NCI-H1048 (cell line): ENCODE measurements around the gene VIPR1.

ENCODE experiments used
- DNase-seq: peaks from one replicate; lab custom pipeline; 2025; lab: John Stamatoyannopoulos, UW

VIPR1 gene

GRCh38 chr3:42502429-42503250 is at the start of gene VIPR1:
Gene VIPR1 (plus strand): TSS chr3:42502643. CDS start chr3:42502736, 93 bp downstream.
- no peak for DNase-seq

GRCh38 chr3:42456211-42456610 is 46.2 kb upstream of the VIPR1 start:
- no peak for DNase-seq

GRCh38 chr3:42459151-42459550 is 43.3 kb upstream of the VIPR1 start:
- no peak for DNase-seq

GRCh38 chr3:42461762-42462161 is 40.7 kb upstream of the VIPR1 start:
- DNase-seq = no peak

- no peak for DNase-seq
Observed at GRCh38 chr3:42463093-42463492, 39.4 kb upstream of the VIPR1 start.

- DNase-seq = no peak
Observed at GRCh38 chr3:42468111-42468510, 34.3 kb upstream of the VIPR1 start.

- no peak for DNase-seq
Observed at GRCh38 chr3:42472555-42472954, 29.9 kb upstream of the VIPR1 start.

GRCh38 chr3:42473083-42473932 is 29.1 kb upstream of the VIPR1 start:
- no peak for DNase-seq

- DNase-seq = no peak
Observed at GRCh38 chr3:42476225-42477125, 26.0 kb upstream of the VIPR1 start.

GRCh38 chr3:42477696-42478095 is 24.7 kb upstream of the VIPR1 start:
- no peak for DNase-seq

- no peak for DNase-seq
Observed at GRCh38 chr3:42478830-42479229, 23.6 kb upstream of the VIPR1 start.

GRCh38 chr3:42486814-42487565 is 15.5 kb upstream of the VIPR1 start:
- no peak for DNase-seq

- no peak for DNase-seq
Observed at GRCh38 chr3:42488687-42489086, 13.8 kb upstream of the VIPR1 start.

- no peak for DNase-seq
Observed at GRCh38 chr3:42489116-42489936, 13.1 kb upstream of the VIPR1 start.

GRCh38 chr3:42489937-42490227 is 12.6 kb upstream of the VIPR1 start:
- no peak for DNase-seq

GRCh38 chr3:42490243-42490642 is 12.2 kb upstream of the VIPR1 start:
- DNase-seq = no peak

GRCh38 chr3:42491881-42492507 is 10.4 kb upstream of the VIPR1 start:
- DNase-seq = no peak

- no peak for DNase-seq
Observed at GRCh38 chr3:42492508-42493080, 9.8 kb upstream of the VIPR1 start.

- DNase-seq = no peak
Observed at GRCh38 chr3:42493126-42493797, 9.2 kb upstream of the VIPR1 start.
